NCI-H2196 treated with DMSO at 0.1 percent for 48 hours (cell line): ENCODE results near the gene GTPBP3.
"Not testable (repeated sequence)": the region's sequence is repeated elsewhere in the genome, so short reads cannot be mapped to it uniquely, and the experiment has no call there.

Experiments used
- DNase-seq: peaks from one replicate; lab custom pipeline; 2025; ENCODE audit not compliant: unreplicated experiment; lab: John Stamatoyannopoulos, UW

Gene GTPBP3

GRCh38 chr19:17336872-17337674 lies at the start of gene GTPBP3:
Gene GTPBP3 (plus strand): TSS chr19:17337553. CDS start chr19:17337612, 59 bp downstream.
- peak; percentile 100 for DNase-seq

- no peak for DNase-seq
These were observed 47.9 kb upstream of the GTPBP3 start for GRCh38 chr19:17289489-17289888.

- no peak for DNase-seq
These were observed 44.9 kb upstream of the GTPBP3 start for GRCh38 chr19:17292301-17293074.

GRCh38 chr19:17293605-17294004 lies 43.7 kb upstream of the GTPBP3 start:
- no peak for DNase-seq

GRCh38 chr19:17294051-17294891 lies 43.1 kb upstream of the GTPBP3 start:
- no peak for DNase-seq

- not testable (repeated sequence) for DNase-seq
These were observed 41.8 kb upstream of the GTPBP3 start for GRCh38 chr19:17295551-17295950.

GRCh38 chr19:17296273-17296672 lies 41.1 kb upstream of the GTPBP3 start:
- DNase-seq, result no peak

- no peak for DNase-seq
These were observed 40.4 kb upstream of the GTPBP3 start for GRCh38 chr19:17296976-17297375.

- DNase-seq, result no peak
These were observed 36.2 kb upstream of the GTPBP3 start for GRCh38 chr19:17300992-17301619.

- no peak for DNase-seq
These were observed 34.8 kb upstream of the GTPBP3 start for GRCh38 chr19:17302391-17303166.

GRCh38 chr19:17303167-17303939 lies 34.0 kb upstream of the GTPBP3 start, which contains the start of gene ABHD8:
Gene ABHD8 (minus strand): TSS chr19:17303425. CDS start chr19:17301616, 1,809 bp downstream.
- DNase-seq, result peak; percentile 90

- no peak for DNase-seq
These were observed 33.4 kb upstream of the GTPBP3 start for GRCh38 chr19:17303940-17304267.

- no peak for DNase-seq
These were observed 32.8 kb upstream of the GTPBP3 start for GRCh38 chr19:17304386-17305215.

- no peak for DNase-seq
These were observed 32.2 kb upstream of the GTPBP3 start for GRCh38 chr19:17305216-17305516.

GRCh38 chr19:17305517-17306284 lies 31.7 kb upstream of the GTPBP3 start, which contains the start of gene MRPL34:
Gene MRPL34 (plus strand): TSS chr19:17305872. CDS start chr19:17305893, 21 bp downstream.
- peak; percentile 99 for DNase-seq

- DNase-seq, result no peak
These were observed 31.1 kb upstream of the GTPBP3 start for GRCh38 chr19:17306285-17306714.

- DNase-seq, result no peak
These were observed 29.4 kb upstream of the GTPBP3 start for GRCh38 chr19:17307876-17308377.
